NCI-H2029 treated with DMSO at 0.1 percent for 48 hours (cell line): ENCODE data around the gene CRLF1.

Experiments
- DNase-seq: peaks from one replicate; lab custom pipeline; 2025; lab: John Stamatoyannopoulos, UW

Gene CRLF1

GRCh38 chr19:18557411-18558201 is 49.0 kb downstream of the CRLF1 start, which contains the start of gene KXD1:
Gene KXD1 (plus strand): TSS chr19:18557870. CDS start chr19:18562057, 4,187 bp downstream.
- peak; percentile 92 for DNase-seq

DNA sequence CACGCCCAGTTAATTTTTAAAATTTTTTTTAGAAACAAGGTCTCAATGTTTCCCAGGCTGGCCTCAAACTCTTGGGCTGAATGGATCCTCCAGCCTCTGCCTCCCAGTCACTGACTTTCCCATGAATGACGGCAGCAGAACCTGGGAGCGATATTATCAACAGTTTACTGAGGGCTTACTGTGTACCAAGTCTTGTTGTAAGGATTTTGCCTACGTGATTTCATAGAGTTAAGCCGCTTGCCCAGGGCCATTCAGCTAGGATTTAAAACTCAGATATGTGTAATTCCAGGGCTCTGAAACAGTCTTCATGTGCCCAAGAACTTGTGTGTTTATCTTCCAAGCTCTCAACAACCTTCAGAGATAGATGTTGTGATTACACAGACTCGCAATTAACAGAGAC is 55.0 kb downstream of the CRLF1 start:
- no peak for DNase-seq

- DNase-seq = peak; percentile 15
Measured at GRCh38 chr19:18543814-18544475, 62.7 kb downstream of the CRLF1 start.
